OCI-LY1 (cell line): ENCODE data around the gene PRKCB.

Experiments used
- CTCF ChIP-seq: fragments of 200-600 bp; sonication (generic), shearing (Covaris generic); IDR thresholded peaks from 2 replicates; pipeline ENCODE4 v1.5.1; 2017; ENCODE audit warnings: mild to moderate bottlenecking, antibody characterized with exemption, low read length, moderate library complexity, mixed read lengths
- EZH2 ChIP-seq: fragments of 200-600 bp; sonication (generic), shearing (Covaris generic); IDR thresholded peaks from 2 replicates; pipeline ENCODE4 v1.8.0; 2017; ENCODE audit warnings: borderline replicate concordance, mixed run types, mild to moderate bottlenecking, antibody characterized with exemption, low read length, moderate library complexity, mixed read lengths

- TF ChIP-seq CTCF (no peak), EZH2 (no peak)
Observed at GRCh38 chr16:23907903-23908302, 72.1 kb downstream of the PRKCB start.
